ENCODE measurements around the gene ADRA2B. TPM values are rescaled to one million over a fixed set of nuclear protein-coding genes. Genes with fewer than 3 reads are reported as not detected.

The ADRA2B gene
- total RNA-seq, 1 experiment from 2014 or later = 2.7 TPM

GRCh38 chr2:96144481-96145035, 28.2 kb upstream of the ADRA2B start:
- no peak overlapping the region for H2BK15ac ChIP-seq (ENCODE audit: low read depth, low read length)
- no peak overlapping the region for H3K23ac ChIP-seq (ENCODE audit: insufficient read length, low read depth, low read length)
- no peak overlapping the region for H2AFZ ChIP-seq (ENCODE audit: low read length)
- H3K79me2 ChIP-seq (ENCODE audit: insufficient read depth, low read length) = no peaks in the 10 kb centered on the region
- no peaks in the 10 kb centered on the region; the same call in 1 of the 2 replicates for H3K27me3 ChIP-seq (ENCODE audit: insufficient read depth, low read length)
- peaks cover 40% of the 10 kb centered on the region for H3K27me3 Mint-ChIP-seq (ENCODE audit: low read depth)
- peaks cover 0 to 18% (median 0%) of the 10 kb centered on the region in 3 experiments; a peak in 2 of 7 replicates for H3K36me3 Mint-ChIP-seq (ENCODE audit: insufficient read depth in 1 of 3, low read depth in 3 of 3)
- no peak overlapping the region for H2BK5ac ChIP-seq (ENCODE audit: insufficient read length, low read length)
- H2AK5ac ChIP-seq (ENCODE audit: insufficient read length, low read length) = no peak overlapping the region
- peak overlapping the region; percentile 86 for H3K14ac ChIP-seq (ENCODE audit: insufficient read depth, low read length)
- no peak overlapping the region for H3K27ac ChIP-seq (ENCODE audit: insufficient read length, low read depth, low read length)
- peak overlapping the region; percentile 45 for H3K4me2 ChIP-seq (ENCODE audit: insufficient read depth, insufficient read length, low read length)
- no peak overlapping the region for H4K8ac ChIP-seq (replicated peaks; ENCODE audit: insufficient read length, low read depth, low read length)
- TF ChIP-seq, protein P1, sequence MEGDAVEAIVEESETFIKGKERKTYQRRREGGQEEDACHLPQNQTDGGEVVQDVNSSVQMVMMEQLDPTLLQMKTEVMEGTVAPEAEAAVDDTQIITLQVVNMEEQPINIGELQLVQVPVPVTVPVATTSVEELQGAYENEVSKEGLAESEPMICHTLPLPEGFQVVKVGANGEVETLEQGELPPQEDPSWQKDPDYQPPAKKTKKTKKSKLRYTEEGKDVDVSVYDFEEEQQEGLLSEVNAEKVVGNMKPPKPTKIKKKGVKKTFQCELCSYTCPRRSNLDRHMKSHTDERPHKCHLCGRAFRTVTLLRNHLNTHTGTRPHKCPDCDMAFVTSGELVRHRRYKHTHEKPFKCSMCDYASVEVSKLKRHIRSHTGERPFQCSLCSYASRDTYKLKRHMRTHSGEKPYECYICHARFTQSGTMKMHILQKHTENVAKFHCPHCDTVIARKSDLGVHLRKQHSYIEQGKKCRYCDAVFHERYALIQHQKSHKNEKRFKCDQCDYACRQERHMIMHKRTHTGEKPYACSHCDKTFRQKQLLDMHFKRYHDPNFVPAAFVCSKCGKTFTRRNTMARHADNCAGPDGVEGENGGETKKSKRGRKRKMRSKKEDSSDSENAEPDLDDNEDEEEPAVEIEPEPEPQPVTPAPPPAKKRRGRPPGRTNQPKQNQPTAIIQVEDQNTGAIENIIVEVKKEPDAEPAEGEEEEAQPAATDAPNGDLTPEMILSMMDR (conservative IDR thresholded peaks at IDR 0.05) = no peak
- no peak overlapping the region for H3T11ph ChIP-seq (ENCODE audit: low read length)
- WGBS (ENCODE audit: extremely low coverage, insufficient read length, low lambda C conversion rate) = no CpG with 5 or more reads among the region's 35 CpGs
- H4K91ac ChIP-seq (ENCODE audit: insufficient read length, low read depth, low read length) = no peak overlapping the region
- H3K27ac Mint-ChIP-seq = no peak overlapping the region; a peak in 1 of 7 replicates
- no peak overlapping the region for H2BK120ac ChIP-seq (ENCODE audit: low read depth, low read length, poor library complexity, severe bottlenecking)
- peaks cover 6% of the 10 kb centered on the region for H3K23me2 ChIP-seq (ENCODE audit: insufficient read length, low read depth, low read length, poor library complexity, severe bottlenecking)
- H3K18ac ChIP-seq (ENCODE audit: insufficient read length, low read depth, low read length) = peak overlapping the region; percentile 52
- H2BK12ac ChIP-seq (ENCODE audit: insufficient read length, low read depth, low read length) = no peak overlapping the region
- peak overlapping the region; percentile 83 to 88 for H3K4me3 Mint-ChIP-seq
- no peak overlapping the region for H2BK20ac ChIP-seq (ENCODE audit: low read depth, low read length, poor library complexity, severe bottlenecking)
- DNase-seq = peak; percentile 52
- no peak overlapping the region for H4K5ac ChIP-seq (ENCODE audit: insufficient read length, low read depth, low read length)
- no peaks in the 10 kb centered on the region for H3K9me3 Mint-ChIP-seq
- H3K56ac ChIP-seq (ENCODE audit: insufficient read length, low read depth, low read length) = no peak overlapping the region
- no peaks in the 10 kb centered on the region for H3K9me3 ChIP-seq (ENCODE audit: control insufficient read depth, low read depth, low read length)
- no peaks in the 10 kb centered on the region for H4K20me1 ChIP-seq (ENCODE audit: control insufficient read depth, insufficient read depth, insufficient read length)
- no peak overlapping the region for H3K4ac ChIP-seq (ENCODE audit: low read depth, low read length)
- H3K79me1 ChIP-seq (ENCODE audit: insufficient read depth, low read depth, low read length, poor library complexity, severe bottlenecking) = no peaks in the 10 kb centered on the region
- H3K4me1 ChIP-seq (ENCODE audit: insufficient read depth, low read length) = no peaks in the 10 kb centered on the region; the same call in 1 of the 2 replicates
- peaks cover 20 to 41% of the 10 kb centered on the region in 2 experiments for H3K4me1 Mint-ChIP-seq
- no peak overlapping the region for H3K9ac ChIP-seq (ENCODE audit: extremely low read depth, insufficient read length, low read length)

Measured in H9 (cell line).